HEK293 (cell line): ENCODE results near the gene MARCO.

Experiments used
- CTCF ChIA-PET: fragments of 350-600 bp; formaldehyde crosslinking; extraction: SDS; loops from one replicate; lab custom pipeline; 2021; ENCODE audit warnings: antibody characterized with exemption; lab: Yijun Ruan, JAX
- POLR2A ChIA-PET: fragments of 300-600 bp; formaldehyde crosslinking; extraction: SDS; loops from one replicate; lab custom pipeline; 2020; ENCODE audit warnings: antibody characterized with exemption, inconsistent platforms; lab: Yijun Ruan, JAX
- H3K27ac ChIP-seq: fragments of 200-500 bp; sonication (Bioruptor generic); 2 replicates; pipeline ENCODE4 v1.5.1; 2014; ENCODE audit warnings: low read depth, low read length, control low read depth, inconsistent platforms; ENCODE audit errors: extremely low read depth
- H3K36me3 ChIP-seq, 2 experiments: fragments of 200-500 bp in 1 of 2; sonication (Bioruptor generic) in 1 of 2; 1 replicate in 1 of 2; 2 replicates in 1 of 2; pipeline ENCODE4 v1.5.1; 2014 to 2017; ENCODE audit warnings: inconsistent platforms in 2 of 2, low read length in 2 of 2; ENCODE audit not compliant: control insufficient read depth in 2 of 2, insufficient read depth in 1 of 2
- H3K4me1 ChIP-seq: fragments of 200-500 bp; sonication (Bioruptor generic); 2 replicates; pipeline ENCODE4 v1.5.1; 2014; ENCODE audit warnings: mild to moderate bottlenecking, low read length, inconsistent platforms; ENCODE audit not compliant: control insufficient read depth, insufficient read depth
- H3K4me3 ChIP-seq: 2 replicates; pipeline ENCODE4 v1.5.1; 2011; ENCODE audit warnings: low read depth, mild to moderate bottlenecking, control low read depth, low read length, moderate library complexity
- H3K9me3 ChIP-seq: fragments of 200-500 bp; sonication (Bioruptor generic); 2 replicates; pipeline ENCODE4 v1.5.1; 2014; ENCODE audit warnings: low read depth, low read length, inconsistent platforms; ENCODE audit not compliant: control insufficient read depth, insufficient read depth
- SALL2 ChIP-seq: fragments of 450-650 bp; formaldehyde crosslinking; IDR thresholded peaks from 2 replicates; pipeline ENCODE4 v1.5.0; 2017; ENCODE audit warnings: missing biosample characterization, mild to moderate bottlenecking, missing genetic modification characterization, borderline replicate concordance
- SCRT1 ChIP-seq: fragments of 450-650 bp; formaldehyde crosslinking; IDR thresholded peaks from 2 replicates; pipeline ENCODE4 v1.5.1; 2016; ENCODE audit warnings: missing biosample characterization, missing genetic modification characterization, borderline replicate concordance
- SETDB1 ChIP-seq: IDR thresholded peaks from one replicate; pipeline ENCODE4 v1.6.1; 2017; ENCODE audit warnings: mild to moderate bottlenecking, low read length, moderate library complexity, mixed read lengths; ENCODE audit not compliant: insufficient read length
- ZBTB17 ChIP-seq: fragments of 450-650 bp; formaldehyde crosslinking; IDR thresholded peaks from 2 replicates; pipeline ENCODE4 v1.5.1; 2016; ENCODE audit warnings: missing biosample characterization, missing genetic modification characterization
- ZFHX2 ChIP-seq: fragments of 450-650 bp; formaldehyde crosslinking; conservative IDR thresholded peaks from 2 replicates; pipeline ENCODE4 v1.5.1; 2016; ENCODE audit warnings: missing biosample characterization, missing genetic modification characterization
- ZFP69B ChIP-seq: fragments of 450-650 bp; formaldehyde crosslinking; IDR thresholded peaks from 2 replicates; pipeline ENCODE4 v1.5.1; 2016; ENCODE audit warnings: missing biosample characterization, missing genetic modification characterization
- ZNF112 ChIP-seq: fragments of 450-650 bp; formaldehyde crosslinking; IDR thresholded peaks from 2 replicates; pipeline ENCODE4 v1.5.0; 2017; ENCODE audit warnings: missing biosample characterization, missing genetic modification characterization
- ZNF146 ChIP-seq: fragments of 450-650 bp; formaldehyde crosslinking; IDR thresholded peaks from 2 replicates; pipeline ENCODE4 v1.5.1; 2016; ENCODE audit warnings: missing biosample characterization, missing genetic modification characterization
- ZNF175 ChIP-seq: fragments of 450-650 bp; formaldehyde crosslinking; IDR thresholded peaks from 2 replicates; pipeline ENCODE4 v1.5.1; 2016; ENCODE audit warnings: missing biosample characterization, missing genetic modification characterization
- ZNF248 ChIP-seq: fragments of 450-650 bp; formaldehyde crosslinking; IDR thresholded peaks from 2 replicates; pipeline ENCODE4 v1.5.1; 2017; ENCODE audit warnings: missing biosample characterization, missing genetic modification characterization
- ZNF366 ChIP-seq: fragments of 450-650 bp; formaldehyde crosslinking; conservative IDR thresholded peaks from 2 replicates; pipeline ENCODE4 v1.5.1; 2016; ENCODE audit warnings: missing biosample characterization, missing genetic modification characterization
- ZNF473 ChIP-seq: fragments of 450-650 bp; formaldehyde crosslinking; IDR thresholded peaks from 2 replicates; pipeline ENCODE4 v1.5.1; 2017; ENCODE audit warnings: missing biosample characterization, missing genetic modification characterization
- ZNF501 ChIP-seq: fragments of 450-650 bp; formaldehyde crosslinking; IDR thresholded peaks from 2 replicates; pipeline ENCODE4 v1.5.1; 2016; ENCODE audit warnings: missing biosample characterization, missing genetic modification characterization
- ZNF555 ChIP-seq: fragments of 450-650 bp; formaldehyde crosslinking; conservative IDR thresholded peaks from 2 replicates; pipeline ENCODE4 v1.5.1; 2017; ENCODE audit warnings: missing biosample characterization, mild to moderate bottlenecking, missing genetic modification characterization, inconsistent platforms
- ZNF571 ChIP-seq: fragments of 450-650 bp; formaldehyde crosslinking; IDR thresholded peaks from 2 replicates; pipeline ENCODE4 v1.5.0; 2017; ENCODE audit warnings: missing biosample characterization, missing genetic modification characterization
- ZNF596 ChIP-seq: fragments of 450-650 bp; IDR thresholded peaks from 2 replicates; pipeline ENCODE4 v1.5.0; 2018; ENCODE audit warnings: missing biosample characterization, mild to moderate bottlenecking, missing genetic modification characterization, moderate library complexity
- ZNF610 ChIP-seq: fragments of 450-650 bp; formaldehyde crosslinking; IDR thresholded peaks from 2 replicates; pipeline ENCODE4 v1.5.1; 2016; ENCODE audit warnings: missing biosample characterization, missing genetic modification characterization, borderline replicate concordance
- ZSCAN30 ChIP-seq: fragments of 450-650 bp; IDR thresholded peaks from 2 replicates; pipeline ENCODE4 v1.5.1; 2018; ENCODE audit warnings: missing biosample characterization, mild to moderate bottlenecking, missing genetic modification characterization, moderate library complexity
- TF ChIP-seq, protein P1 (sequence below): fragments of 450-650 bp; IDR thresholded peaks from 2 replicates; pipeline ENCODE4 v1.5.1; 2018; ENCODE audit warnings: missing biosample characterization, mild to moderate bottlenecking, missing genetic modification characterization
- TF ChIP-seq, protein P2 (sequence below): fragments of 450-650 bp; formaldehyde crosslinking; IDR thresholded peaks from 2 replicates; pipeline ENCODE4 v1.5.1; 2016; ENCODE audit warnings: missing biosample characterization, missing genetic modification characterization
- TF ChIP-seq, protein P3 (sequence below): fragments of 450-650 bp; formaldehyde crosslinking; IDR thresholded peaks from 2 replicates; pipeline ENCODE4 v1.5.1; 2016; ENCODE audit warnings: missing biosample characterization, missing genetic modification characterization
- TF ChIP-seq, protein P4 (sequence below): fragments of 450-650 bp; formaldehyde crosslinking; IDR thresholded peaks from 2 replicates; pipeline ENCODE4 v1.5.1; 2016; ENCODE audit warnings: missing biosample characterization, missing genetic modification characterization

The MARCO gene

DNA sequence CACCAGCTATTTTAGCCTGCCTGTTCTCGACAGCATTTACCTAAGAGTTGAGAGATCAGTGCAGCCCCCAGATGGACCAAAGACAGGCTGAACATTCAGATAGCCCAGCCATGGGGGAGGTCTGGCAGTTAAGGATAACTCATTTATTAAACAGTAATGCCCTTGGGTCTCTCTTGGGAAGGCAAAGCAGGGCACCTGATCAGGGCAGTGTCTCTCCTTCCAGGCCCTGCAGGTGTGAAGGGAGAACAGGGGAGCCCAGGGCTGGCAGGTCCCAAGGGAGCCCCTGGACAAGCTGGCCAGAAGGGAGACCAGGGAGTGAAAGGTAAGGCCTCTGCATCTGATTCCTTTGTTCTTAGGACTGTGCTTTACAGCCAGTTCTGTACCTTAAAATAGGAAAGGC, 49.6 kb downstream of the MARCO start:
- TF ChIP-seq, protein P1, sequence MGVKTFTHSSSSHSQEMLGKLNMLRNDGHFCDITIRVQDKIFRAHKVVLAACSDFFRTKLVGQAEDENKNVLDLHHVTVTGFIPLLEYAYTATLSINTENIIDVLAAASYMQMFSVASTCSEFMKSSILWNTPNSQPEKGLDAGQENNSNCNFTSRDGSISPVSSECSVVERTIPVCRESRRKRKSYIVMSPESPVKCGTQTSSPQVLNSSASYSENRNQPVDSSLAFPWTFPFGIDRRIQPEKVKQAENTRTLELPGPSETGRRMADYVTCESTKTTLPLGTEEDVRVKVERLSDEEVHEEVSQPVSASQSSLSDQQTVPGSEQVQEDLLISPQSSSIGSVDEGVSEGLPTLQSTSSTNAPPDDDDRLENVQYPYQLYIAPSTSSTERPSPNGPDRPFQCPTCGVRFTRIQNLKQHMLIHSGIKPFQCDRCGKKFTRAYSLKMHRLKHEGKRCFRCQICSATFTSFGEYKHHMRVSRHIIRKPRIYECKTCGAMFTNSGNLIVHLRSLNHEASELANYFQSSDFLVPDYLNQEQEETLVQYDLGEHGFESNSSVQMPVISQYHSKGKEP (tag by site-specific recombination): no peak
- no peak for TF ChIP-seq ZNF596 (tag by site-specific recombination)
- TF ChIP-seq ZNF501 (tag by site-specific recombination): no peak
- TF ChIP-seq ZNF473 (tag by site-specific recombination): no peak
- no peak for TF ChIP-seq SETDB1
- TF ChIP-seq ZFP69B (tag by site-specific recombination): no peak
- H3K4me3 ChIP-seq: no peak overlapping the region
- ChIA-PET POLR2A (no interaction called here), CTCF (no interaction called here)
- H3K4me1 ChIP-seq: no peaks in the 10 kb centered on the region
- no peaks in the 10 kb centered on the region for H3K36me3 ChIP-seq
- H3K9me3 ChIP-seq: no peaks in the 10 kb centered on the region
- H3K27ac ChIP-seq: no peak overlapping the region

DNA sequence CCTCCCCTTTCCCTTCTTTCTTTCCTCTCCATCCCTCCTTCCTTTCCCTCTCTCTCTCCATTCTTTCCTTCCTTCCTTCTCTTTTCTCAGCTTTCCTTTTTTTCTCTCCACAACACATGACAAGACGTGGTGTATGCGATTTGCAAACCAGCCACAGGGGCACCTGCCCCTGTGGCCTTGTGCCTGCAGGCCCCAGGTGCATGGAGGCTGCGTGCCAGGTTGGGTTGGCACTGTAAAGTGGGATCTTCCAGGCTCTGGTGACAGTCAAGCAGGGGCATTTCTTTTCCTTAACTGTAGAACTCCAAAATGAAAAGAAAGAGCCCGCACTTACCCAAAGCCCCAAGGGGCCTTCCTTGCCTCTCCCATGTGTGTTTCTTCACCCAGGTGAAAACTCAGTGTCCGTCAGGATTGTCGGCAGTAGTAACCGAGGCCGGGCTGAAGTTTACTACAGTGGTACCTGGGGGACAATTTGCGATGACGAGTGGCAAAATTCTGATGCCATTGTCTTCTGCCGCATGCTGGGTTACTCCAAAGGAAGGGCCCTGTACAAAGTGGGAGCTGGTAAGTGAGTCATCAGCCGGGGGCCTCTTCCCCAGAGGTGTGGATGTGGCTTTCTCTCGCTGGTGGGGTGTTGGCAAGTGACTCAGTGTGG, 50.9 kb downstream of the MARCO start:
- POLR2A ChIA-PET: no interaction called here

DNA sequence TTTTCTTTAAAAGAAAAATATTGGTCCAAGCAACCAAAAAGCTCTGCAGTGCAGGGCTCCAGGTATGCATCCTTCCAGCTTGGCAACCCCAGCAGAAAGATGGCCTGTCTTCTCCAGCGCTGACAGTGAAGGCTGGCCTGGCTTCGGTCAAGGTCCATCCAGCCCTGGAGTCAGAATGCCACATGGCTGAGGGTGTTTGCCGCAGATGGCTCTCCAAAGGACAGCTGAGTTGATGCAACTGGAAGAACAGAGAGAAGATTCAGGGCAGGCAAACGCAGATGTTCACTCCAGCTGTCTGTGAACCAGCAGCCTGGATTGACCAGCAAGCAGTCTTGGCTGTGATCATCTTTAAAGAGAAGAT, 51.4 kb downstream of the MARCO start:
- CTCF ChIA-PET: no interaction called here
- Histone ChIP-seq H3K36me3 (no peaks in the 10 kb centered on the region), H3K9me3 (no peaks in the 10 kb centered on the region), H3K4me1 (no peaks in the 10 kb centered on the region), H3K27ac (no peak overlapping the region), H3K4me3 (no peak overlapping the region)
- POLR2A ChIA-PET: no interaction called here
- TF ChIP-seq, protein P2, sequence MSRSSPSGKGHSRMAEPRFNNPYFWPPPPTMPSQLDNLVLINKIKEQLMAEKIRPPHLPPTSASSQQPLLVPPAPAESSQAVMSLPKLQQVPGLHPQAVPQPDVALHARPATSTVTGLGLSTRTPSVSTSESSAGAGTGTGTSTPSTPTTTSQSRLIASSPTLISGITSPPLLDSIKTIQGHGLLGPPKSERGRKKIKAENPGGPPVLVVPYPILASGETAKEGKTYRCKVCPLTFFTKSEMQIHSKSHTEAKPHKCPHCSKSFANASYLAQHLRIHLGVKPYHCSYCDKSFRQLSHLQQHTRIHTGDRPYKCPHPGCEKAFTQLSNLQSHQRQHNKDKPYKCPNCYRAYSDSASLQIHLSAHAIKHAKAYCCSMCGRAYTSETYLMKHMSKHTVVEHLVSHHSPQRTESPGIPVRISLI (tag by site-specific recombination): no peak
- TF ChIP-seq, protein P3, sequence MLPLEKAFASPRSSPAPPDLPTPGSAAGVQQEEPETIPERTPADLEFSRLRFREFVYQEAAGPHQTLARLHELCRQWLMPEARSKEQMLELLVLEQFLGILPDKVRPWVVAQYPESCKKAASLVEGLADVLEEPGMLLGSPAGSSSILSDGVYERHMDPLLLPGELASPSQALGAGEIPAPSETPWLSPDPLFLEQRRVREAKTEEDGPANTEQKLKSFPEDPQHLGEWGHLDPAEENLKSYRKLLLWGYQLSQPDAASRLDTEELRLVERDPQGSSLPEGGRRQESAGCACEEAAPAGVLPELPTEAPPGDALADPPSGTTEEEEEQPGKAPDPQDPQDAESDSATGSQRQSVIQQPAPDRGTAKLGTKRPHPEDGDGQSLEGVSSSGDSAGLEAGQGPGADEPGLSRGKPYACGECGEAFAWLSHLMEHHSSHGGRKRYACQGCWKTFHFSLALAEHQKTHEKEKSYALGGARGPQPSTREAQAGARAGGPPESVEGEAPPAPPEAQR (tag by site-specific recombination): no peak
- TF ChIP-seq ZNF175 (tag by site-specific recombination) (no peak), ZSCAN30 (tag by site-specific recombination) (no peak), ZFHX2 (tag by site-specific recombination) (no peak), ZNF501 (tag by site-specific recombination) (no peak), SCRT1 (tag by site-specific recombination) (no peak), ZNF248 (tag by site-specific recombination) (no peak), ZBTB17 (no peak)
- TF ChIP-seq, protein P4, sequence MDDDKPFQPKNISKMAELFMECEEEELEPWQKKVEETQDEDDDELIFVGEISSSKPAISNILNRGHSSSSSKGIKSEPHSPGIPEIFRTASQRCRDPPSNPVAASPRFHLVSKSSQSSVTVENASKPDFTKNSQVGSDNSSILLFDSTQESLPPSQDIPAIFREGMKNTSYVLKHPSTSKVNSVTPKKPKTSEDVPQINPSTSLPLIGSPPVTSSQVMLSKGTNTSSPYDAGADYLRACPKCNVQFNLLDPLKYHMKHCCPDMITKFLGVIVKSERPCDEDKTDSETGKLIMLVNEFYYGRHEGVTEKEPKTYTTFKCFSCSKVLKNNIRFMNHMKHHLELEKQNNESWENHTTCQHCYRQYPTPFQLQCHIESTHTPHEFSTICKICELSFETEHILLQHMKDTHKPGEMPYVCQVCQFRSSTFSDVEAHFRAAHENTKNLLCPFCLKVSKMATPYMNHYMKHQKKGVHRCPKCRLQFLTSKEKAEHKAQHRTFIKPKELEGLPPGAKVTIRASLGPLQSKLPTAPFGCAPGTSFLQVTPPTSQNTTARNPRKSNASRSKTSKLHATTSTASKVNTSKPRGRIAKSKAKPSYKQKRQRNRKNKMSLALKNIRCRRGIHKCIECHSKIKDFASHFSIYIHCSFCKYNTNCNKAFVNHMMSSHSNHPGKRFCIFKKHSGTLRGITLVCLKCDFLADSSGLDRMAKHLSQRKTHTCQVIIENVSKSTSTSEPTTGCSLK (tag by site-specific recombination): no peak

More for the DNA sequence above, 50.9 kb downstream of the MARCO start:
- Histone ChIP-seq H3K4me1 (no peaks in the 10 kb centered on the region), H3K4me3 (no peak overlapping the region), H3K36me3 (no peaks in the 10 kb centered on the region), H3K27ac (no peak overlapping the region), H3K9me3 (no peaks in the 10 kb centered on the region)
- TF ChIP-seq ZNF146 (tag by site-specific recombination) (no peak), ZNF571 (tag by site-specific recombination) (no peak), SALL2 (tag by site-specific recombination) (no peak), ZNF112 (tag by site-specific recombination) (no peak), ZNF610 (tag by site-specific recombination) (no peak), ZNF366 (tag by site-specific recombination) (0 out of 2 replicates have a peak, but pooled peaks have one; percentile 15), ZNF555 (tag by site-specific recombination) (no peak)
- CTCF ChIA-PET: no interaction called here
